ENCODE results near the gene KRTAP5-4.
"Not testable (repeated sequence)": the region's sequence is repeated elsewhere in the genome, so short reads cannot be mapped to it uniquely, and the experiment has no call there.

KRTAP5-4 gene

GRCh38 chr11:1622086-1622485, at the start of gene KRTAP5-4:
Gene KRTAP5-4 (minus strand): TSS chr11:1622138. CDS start chr11:1622093, 45 bp downstream.
- no peak for DNase-seq

GRCh38 chr11:1671658-1672057, 49.7 kb upstream of the KRTAP5-4 start:
- no peak for DNase-seq

GRCh38 chr11:1670905-1671371, 49.0 kb upstream of the KRTAP5-4 start:
- DNase-seq, result no peak

GRCh38 chr11:1670457-1670856, 48.5 kb upstream of the KRTAP5-4 start:
- DNase-seq, result not testable (repeated sequence)

GRCh38 chr11:1669546-1670218, 47.7 kb upstream of the KRTAP5-4 start:
- no peak for DNase-seq

GRCh38 chr11:1668911-1669473, 47.1 kb upstream of the KRTAP5-4 start:
- no peak for DNase-seq

GRCh38 chr11:1667906-1668305, 46.0 kb upstream of the KRTAP5-4 start:
- no peak for DNase-seq

- no peak for DNase-seq
Observed at GRCh38 chr11:1667121-1667850, 45.3 kb upstream of the KRTAP5-4 start.

GRCh38 chr11:1665313-1665712, 43.4 kb upstream of the KRTAP5-4 start:
- DNase-seq, result no peak

- DNase-seq, result not testable (repeated sequence)
Observed at GRCh38 chr11:1662699-1663283, 40.9 kb upstream of the KRTAP5-4 start.

- not testable (repeated sequence) for DNase-seq
Observed at GRCh38 chr11:1661454-1662269, 39.7 kb upstream of the KRTAP5-4 start.

- DNase-seq, result no peak
Observed at GRCh38 chr11:1660111-1660867, 38.4 kb upstream of the KRTAP5-4 start.

- no peak for DNase-seq
Observed at GRCh38 chr11:1659506-1659905, 37.6 kb upstream of the KRTAP5-4 start.

GRCh38 chr11:1656670-1657069, 34.7 kb upstream of the KRTAP5-4 start:
- no peak for DNase-seq

GRCh38 chr11:1656061-1656441, 34.1 kb upstream of the KRTAP5-4 start:
- DNase-seq, result no peak

- no peak for DNase-seq
Observed at GRCh38 chr11:1655168-1656060, 33.5 kb upstream of the KRTAP5-4 start.

- DNase-seq, result no peak
Observed at GRCh38 chr11:1654388-1655167, 32.6 kb upstream of the KRTAP5-4 start.

GRCh38 chr11:1653541-1654387, 31.8 kb upstream of the KRTAP5-4 start:
- no peak for DNase-seq
